Ovary (tissue), 3 donors: ENCODE data around the gene MTUS2.

ENCODE experiments used
- POLR2A ChIP-seq: fragments of 450-650 bp; IDR thresholded peaks from one replicate; pipeline ENCODE4 v1.6.1; 2017; ENCODE audit warnings: antibody characterized with exemption, mild to moderate bottlenecking, moderate library complexity
- TF ChIP-seq, protein P1 (sequence below), 3 donors: fragments of 450-650 bp in 2 of 3; fragments of 200-600 bp in 1 of 3; IDR thresholded peaks; one replicate each; pipeline versions ENCODE4 v1.5.1 to v1.8.0; 2016 to 2022; ENCODE audit warnings: antibody characterized with exemption in 3 of 3, mild to moderate bottlenecking in 1 of 3
- donor health status: DM: no; HTN: no; CAD: no.

DNA sequence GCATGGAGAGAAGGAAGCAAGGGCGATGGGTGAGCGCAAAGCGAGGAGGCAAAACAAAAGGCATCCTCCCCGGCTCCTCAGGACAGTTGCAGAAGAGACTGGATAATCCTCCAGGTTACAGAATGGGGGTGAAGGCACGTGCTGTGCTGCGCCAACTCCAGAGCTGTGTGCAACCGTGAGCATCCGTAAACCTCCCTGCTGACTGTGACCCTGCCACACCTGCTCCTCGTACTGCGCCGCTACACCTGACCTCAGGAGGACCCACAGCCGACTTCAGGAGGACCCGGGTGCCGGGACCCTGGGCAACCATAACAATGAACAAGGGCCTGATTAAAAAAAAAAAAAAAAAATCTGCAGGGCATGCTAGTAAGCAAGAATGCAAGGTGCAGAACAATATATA is 706.6 kb downstream of the MTUS2 start:
- TF ChIP-seq, protein P1, sequence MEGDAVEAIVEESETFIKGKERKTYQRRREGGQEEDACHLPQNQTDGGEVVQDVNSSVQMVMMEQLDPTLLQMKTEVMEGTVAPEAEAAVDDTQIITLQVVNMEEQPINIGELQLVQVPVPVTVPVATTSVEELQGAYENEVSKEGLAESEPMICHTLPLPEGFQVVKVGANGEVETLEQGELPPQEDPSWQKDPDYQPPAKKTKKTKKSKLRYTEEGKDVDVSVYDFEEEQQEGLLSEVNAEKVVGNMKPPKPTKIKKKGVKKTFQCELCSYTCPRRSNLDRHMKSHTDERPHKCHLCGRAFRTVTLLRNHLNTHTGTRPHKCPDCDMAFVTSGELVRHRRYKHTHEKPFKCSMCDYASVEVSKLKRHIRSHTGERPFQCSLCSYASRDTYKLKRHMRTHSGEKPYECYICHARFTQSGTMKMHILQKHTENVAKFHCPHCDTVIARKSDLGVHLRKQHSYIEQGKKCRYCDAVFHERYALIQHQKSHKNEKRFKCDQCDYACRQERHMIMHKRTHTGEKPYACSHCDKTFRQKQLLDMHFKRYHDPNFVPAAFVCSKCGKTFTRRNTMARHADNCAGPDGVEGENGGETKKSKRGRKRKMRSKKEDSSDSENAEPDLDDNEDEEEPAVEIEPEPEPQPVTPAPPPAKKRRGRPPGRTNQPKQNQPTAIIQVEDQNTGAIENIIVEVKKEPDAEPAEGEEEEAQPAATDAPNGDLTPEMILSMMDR (IDR thresholded peaks at IDR 0.05), result no peak
- no peak for TF ChIP-seq POLR2A
